ENCODE measurements around the gene OR6J1. TPM values are rescaled to one million over a fixed set of nuclear protein-coding genes. Genes with fewer than 3 reads are reported as not detected.

OR6J1 gene
- total and polyA plus RNA-seq, 2 of the 13 experiments (the other 11 are each of a cell fraction or from before 2014, with no cell fraction given), result not detected

- in situ Hi-C loops (cut with HindIII; ENCODE audit: extremely low pct_ligation_motif_present, low pct_unique_long_range_greater_than_20kb), result no loop called here
- peak; percentile 4 for FAIRE-seq
These were observed 2.3 kb downstream of the OR6J1 start for GRCh38 chr14:22641846-22642245.

More at GRCh38 chr14:22641846-22642245, 2.3 kb downstream of the OR6J1 start:
- ATAC-seq (peak; percentile 51), DNase-seq (ENCODE audit: low spot score) (no peak)
- Histone ChIP-seq H3K9me3 (ENCODE audit: low read length) (no peaks in the 10 kb centered on the region), H4K20me1 (ENCODE audit: insufficient read depth, low read length) (no peaks in the 10 kb centered on the region), H3K9ac (ENCODE audit: insufficient read depth, low read depth, low read length) (no peak overlapping the region), H3K79me2 (ENCODE audit: insufficient read depth, low read length) (no peaks in the 10 kb centered on the region), H3K27me3 (ENCODE audit: control insufficient read depth in 1 of 2, insufficient read depth in 2 of 2, low read length in 2 of 2) (no peaks in the 10 kb centered on the region), H3K4me3 (replicated peaks in 1 of 3; ENCODE audit: insufficient read depth in 1 of 3, low read depth in 2 of 3, low read length in 3 of 3) (no peak overlapping the region), H3K4me1 (ENCODE audit: insufficient read depth, low read length) (peaks cover 14% of the 10 kb centered on the region), H2AFZ (ENCODE audit: low read length) (no peak overlapping the region), H3K4me2 (ENCODE audit: low read depth, low read length) (no peak overlapping the region), H3K27ac (ENCODE audit: extremely low read length, insufficient read depth, low read length) (no peak overlapping the region), H3K36me3 (replicated peaks in 1 of 2; ENCODE audit: control insufficient read depth in 1 of 2, insufficient read depth in 2 of 2, low read length in 2 of 2) (no peaks in the 10 kb centered on the region)
- WGBS (ENCODE audit: low lambda C conversion rate), result 3% methylated on average over 3 of the region's 3 CpGs
- CTCF ChIA-PET (ENCODE audit: low intra/inter-chr PET ratio, low total read pairs), result interaction anchor here (1.7 kb wide), 1 partner anchor 85 kb away, joined by 6 read pairs; no protein-coding TSS in a partner anchor
- POLR2A ChIA-PET, result interaction anchor here (0.7 kb wide), 1 partner anchor 132 kb away, joined by 3 read pairs; no protein-coding TSS in a partner anchor
- intact Hi-C loops (cut with micrococcal nuclease; ENCODE audit: unreplicated experiment), result no loop called here
- BruUV-seq (replicated peaks), result no TSS peak
- TF ChIP-seq RBM22 (optimal IDR thresholded peaks at IDR 0.05; ENCODE audit: low read length) (no peak), CBX5 (CRISPR knock-in tag; IDR thresholded peaks at IDR 0.05; ENCODE audit: borderline replicate concordance) (no peak), THRA (CRISPR knock-in tag; IDR thresholded peaks at IDR 0.05; ENCODE audit: borderline replicate concordance) (0 out of 2 replicates have a peak, but pooled peaks have one; percentile 14), PBX2 (CRISPR knock-in tag; IDR thresholded peaks at IDR 0.05) (no peak), ZNF180 (CRISPR knock-in tag; IDR thresholded peaks at IDR 0.05; ENCODE audit: borderline replicate concordance, low read depth) (no peak)
